Spleen (tissue), 7 donors: ENCODE data around the gene TEAD3.

Experiments
- POLR2A ChIP-seq, 3 donors: fragments of 450-650 bp; IDR thresholded peaks; one replicate each; pipeline ENCODE4 v1.5.1; 2017; ENCODE audit warnings: antibody characterized with exemption in 3 of 3, mild to moderate bottlenecking in 1 of 3
- POLR2AphosphoS5 ChIP-seq, 3 donors: sonication (generic); formaldehyde crosslinking; IDR thresholded peaks; one replicate each; pipeline ENCODE4 v1.5.1; 2017; ENCODE audit warnings: antibody characterized with exemption in 3 of 3
- TF ChIP-seq, protein P1 (sequence below), 11 experiments: fragments of 200-600 bp in 7 of 11; fragments of 450-650 bp in 4 of 11; sonication (generic) in 4 of 11; IDR thresholded peaks in 8 of 11; conservative IDR thresholded peaks in 3 of 11; 1 replicate in 7 of 11; 2 replicates in 4 of 11; pipeline versions ENCODE4 v1.4.0 to v1.8.0; 2016 to 2021; ENCODE audit warnings: antibody characterized with exemption in 11 of 11, inconsistent platforms in 4 of 11, mild to moderate bottlenecking in 1 of 11
- donor health status: DM: no; HTN: no; CAD: no; lungs with moderate emphysema.
- donor health status: DM: no; HTN: no; CAD: no.
- donor health status: DM: no; HTN: no; CAD: no.

DNA sequence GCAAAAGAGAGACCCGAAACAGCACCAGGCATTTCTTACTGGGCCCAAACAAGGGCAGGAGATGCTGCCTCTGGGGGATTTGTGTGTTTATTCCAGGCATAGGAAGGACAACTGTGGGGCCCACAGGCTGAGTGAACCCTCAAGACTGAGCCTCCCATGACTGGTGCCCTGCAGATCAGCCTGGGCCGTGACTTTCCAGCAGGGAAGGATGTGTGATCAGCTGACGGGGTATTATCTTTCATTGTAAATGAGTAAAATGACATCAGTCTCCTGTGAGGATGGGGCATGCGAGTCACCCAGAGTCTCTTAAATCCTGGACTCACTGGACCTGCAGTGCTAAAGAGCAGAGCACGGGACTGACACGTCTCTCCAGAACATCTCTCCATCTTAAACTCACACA, 3.9 kb upstream of the TEAD3 start:
- TF ChIP-seq, protein P1, sequence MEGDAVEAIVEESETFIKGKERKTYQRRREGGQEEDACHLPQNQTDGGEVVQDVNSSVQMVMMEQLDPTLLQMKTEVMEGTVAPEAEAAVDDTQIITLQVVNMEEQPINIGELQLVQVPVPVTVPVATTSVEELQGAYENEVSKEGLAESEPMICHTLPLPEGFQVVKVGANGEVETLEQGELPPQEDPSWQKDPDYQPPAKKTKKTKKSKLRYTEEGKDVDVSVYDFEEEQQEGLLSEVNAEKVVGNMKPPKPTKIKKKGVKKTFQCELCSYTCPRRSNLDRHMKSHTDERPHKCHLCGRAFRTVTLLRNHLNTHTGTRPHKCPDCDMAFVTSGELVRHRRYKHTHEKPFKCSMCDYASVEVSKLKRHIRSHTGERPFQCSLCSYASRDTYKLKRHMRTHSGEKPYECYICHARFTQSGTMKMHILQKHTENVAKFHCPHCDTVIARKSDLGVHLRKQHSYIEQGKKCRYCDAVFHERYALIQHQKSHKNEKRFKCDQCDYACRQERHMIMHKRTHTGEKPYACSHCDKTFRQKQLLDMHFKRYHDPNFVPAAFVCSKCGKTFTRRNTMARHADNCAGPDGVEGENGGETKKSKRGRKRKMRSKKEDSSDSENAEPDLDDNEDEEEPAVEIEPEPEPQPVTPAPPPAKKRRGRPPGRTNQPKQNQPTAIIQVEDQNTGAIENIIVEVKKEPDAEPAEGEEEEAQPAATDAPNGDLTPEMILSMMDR (IDR thresholded peaks at IDR 0.05 in 8 of 11, conservative IDR thresholded peaks at IDR 0.05 in 3 of 11) = no peak
- TF ChIP-seq POLR2AphosphoS5 (IDR thresholded peaks at IDR 0.05) (no peak), POLR2A (IDR thresholded peaks at IDR 0.05) (no peak)
